ENCODE data around the gene C9orf72. TPM values are rescaled to one million over a fixed set of nuclear protein-coding genes. Genes with fewer than 3 reads are reported as not detected.

Gene C9orf72
- total and polyA plus RNA-seq, 2 of the 13 experiments (the other 11 are each of a cell fraction or from before 2014, with no cell fraction given): 3.1 to 5.9 TPM

DNA sequence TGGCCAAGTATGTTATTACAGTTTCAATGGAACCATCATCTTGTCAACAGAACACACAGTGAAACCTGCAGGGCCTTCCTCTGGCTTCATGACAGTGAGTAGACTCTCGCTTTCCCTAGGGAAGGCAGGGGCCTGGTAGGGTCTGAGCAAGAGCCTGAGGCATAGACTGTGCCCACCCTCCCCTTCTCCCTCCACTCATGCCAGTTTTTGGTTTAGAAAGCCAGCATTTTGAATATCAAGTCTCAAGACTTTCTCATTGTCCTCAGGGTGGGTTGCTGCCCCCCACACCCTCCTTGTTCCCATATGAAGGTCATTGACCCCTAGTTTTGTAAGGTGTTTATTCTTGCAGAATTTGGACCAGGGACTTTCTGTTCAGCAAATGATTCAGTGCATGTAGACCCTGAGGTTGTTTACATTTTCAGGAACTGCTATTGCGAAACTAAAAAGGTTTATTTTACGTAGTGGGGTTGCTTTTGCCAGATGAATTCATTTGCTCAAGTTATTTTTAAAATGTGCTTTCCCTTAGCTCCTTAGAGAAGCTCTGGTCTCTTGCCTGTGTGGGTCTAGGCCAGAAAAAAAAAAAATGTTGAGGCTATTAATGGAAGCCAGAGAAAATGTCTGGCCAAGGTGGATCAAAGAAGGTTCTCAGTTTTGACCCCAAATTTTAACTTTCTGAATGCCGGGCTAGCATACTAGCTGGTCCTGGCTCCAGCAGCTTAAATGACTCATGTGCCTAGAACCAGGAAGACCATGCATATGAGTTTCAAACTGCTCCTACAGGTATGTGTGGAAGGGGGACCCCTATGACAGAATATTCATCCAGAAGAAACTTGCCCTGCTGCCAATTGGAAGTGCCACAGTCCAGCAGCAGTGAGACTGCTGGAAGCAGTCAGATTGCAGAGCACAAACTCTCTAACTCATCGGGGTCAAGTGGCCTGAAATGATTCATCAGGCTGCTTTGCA, 33.5 kb downstream of the C9orf72 start (continued):
- TF ChIP-seq AKAP8 (CRISPR knock-in tag; IDR thresholded peaks at IDR 0.05) (no peak), HHEX (CRISPR knock-in tag; IDR thresholded peaks at IDR 0.05) (no peak; the same call in 1 of the 2 replicates), KAT2B (IDR thresholded peaks at IDR 0.05; ENCODE audit: borderline replicate concordance, low read depth, low read length) (no peak), TCF7 (IDR thresholded peaks at IDR 0.05; ENCODE audit: low read depth) (peak; percentile 46), ZSCAN22 (CRISPR knock-in tag; IDR thresholded peaks at IDR 0.05) (no peak), ZNF432 (CRISPR knock-in tag; IDR thresholded peaks at IDR 0.05; ENCODE audit: borderline replicate concordance) (no peak), ZNF766 (CRISPR knock-in tag; IDR thresholded peaks at IDR 0.05; ENCODE audit: borderline replicate concordance) (0 out of 2 replicates have a peak, but pooled peaks have one; percentile 52)
- TF ChIP-seq, protein P1, sequence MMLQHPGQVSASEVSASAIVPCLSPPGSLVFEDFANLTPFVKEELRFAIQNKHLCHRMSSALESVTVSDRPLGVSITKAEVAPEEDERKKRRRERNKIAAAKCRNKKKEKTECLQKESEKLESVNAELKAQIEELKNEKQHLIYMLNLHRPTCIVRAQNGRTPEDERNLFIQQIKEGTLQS (CRISPR knock-in tag; IDR thresholded peaks at IDR 0.05): no peak
- TF ChIP-seq, protein P2, sequence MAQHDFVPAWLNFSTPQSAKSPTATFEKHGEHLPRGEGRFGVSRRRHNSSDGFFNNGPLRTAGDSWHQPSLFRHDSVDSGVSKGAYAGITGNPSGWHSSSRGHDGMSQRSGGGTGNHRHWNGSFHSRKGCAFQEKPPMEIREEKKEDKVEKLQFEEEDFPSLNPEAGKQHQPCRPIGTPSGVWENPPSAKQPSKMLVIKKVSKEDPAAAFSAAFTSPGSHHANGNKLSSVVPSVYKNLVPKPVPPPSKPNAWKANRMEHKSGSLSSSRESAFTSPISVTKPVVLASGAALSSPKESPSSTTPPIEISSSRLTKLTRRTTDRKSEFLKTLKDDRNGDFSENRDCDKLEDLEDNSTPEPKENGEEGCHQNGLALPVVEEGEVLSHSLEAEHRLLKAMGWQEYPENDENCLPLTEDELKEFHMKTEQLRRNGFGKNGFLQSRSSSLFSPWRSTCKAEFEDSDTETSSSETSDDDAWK (CRISPR knock-in tag; IDR thresholded peaks at IDR 0.05): no peak
- TF ChIP-seq, protein P3, sequence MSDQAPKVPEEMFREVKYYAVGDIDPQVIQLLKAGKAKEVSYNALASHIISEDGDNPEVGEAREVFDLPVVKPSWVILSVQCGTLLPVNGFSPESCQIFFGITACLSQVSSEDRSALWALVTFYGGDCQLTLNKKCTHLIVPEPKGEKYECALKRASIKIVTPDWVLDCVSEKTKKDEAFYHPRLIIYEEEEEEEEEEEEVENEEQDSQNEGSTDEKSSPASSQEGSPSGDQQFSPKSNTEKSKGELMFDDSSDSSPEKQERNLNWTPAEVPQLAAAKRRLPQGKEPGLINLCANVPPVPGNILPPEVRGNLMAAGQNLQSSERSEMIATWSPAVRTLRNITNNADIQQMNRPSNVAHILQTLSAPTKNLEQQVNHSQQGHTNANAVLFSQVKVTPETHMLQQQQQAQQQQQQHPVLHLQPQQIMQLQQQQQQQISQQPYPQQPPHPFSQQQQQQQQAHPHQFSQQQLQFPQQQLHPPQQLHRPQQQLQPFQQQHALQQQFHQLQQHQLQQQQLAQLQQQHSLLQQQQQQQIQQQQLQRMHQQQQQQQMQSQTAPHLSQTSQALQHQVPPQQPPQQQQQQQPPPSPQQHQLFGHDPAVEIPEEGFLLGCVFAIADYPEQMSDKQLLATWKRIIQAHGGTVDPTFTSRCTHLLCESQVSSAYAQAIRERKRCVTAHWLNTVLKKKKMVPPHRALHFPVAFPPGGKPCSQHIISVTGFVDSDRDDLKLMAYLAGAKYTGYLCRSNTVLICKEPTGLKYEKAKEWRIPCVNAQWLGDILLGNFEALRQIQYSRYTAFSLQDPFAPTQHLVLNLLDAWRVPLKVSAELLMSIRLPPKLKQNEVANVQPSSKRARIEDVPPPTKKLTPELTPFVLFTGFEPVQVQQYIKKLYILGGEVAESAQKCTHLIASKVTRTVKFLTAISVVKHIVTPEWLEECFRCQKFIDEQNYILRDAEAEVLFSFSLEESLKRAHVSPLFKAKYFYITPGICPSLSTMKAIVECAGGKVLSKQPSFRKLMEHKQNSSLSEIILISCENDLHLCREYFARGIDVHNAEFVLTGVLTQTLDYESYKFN (CRISPR knock-in tag; conservative IDR thresholded peaks at IDR 0.05): peak; percentile 79
- TF ChIP-seq, protein P4, sequence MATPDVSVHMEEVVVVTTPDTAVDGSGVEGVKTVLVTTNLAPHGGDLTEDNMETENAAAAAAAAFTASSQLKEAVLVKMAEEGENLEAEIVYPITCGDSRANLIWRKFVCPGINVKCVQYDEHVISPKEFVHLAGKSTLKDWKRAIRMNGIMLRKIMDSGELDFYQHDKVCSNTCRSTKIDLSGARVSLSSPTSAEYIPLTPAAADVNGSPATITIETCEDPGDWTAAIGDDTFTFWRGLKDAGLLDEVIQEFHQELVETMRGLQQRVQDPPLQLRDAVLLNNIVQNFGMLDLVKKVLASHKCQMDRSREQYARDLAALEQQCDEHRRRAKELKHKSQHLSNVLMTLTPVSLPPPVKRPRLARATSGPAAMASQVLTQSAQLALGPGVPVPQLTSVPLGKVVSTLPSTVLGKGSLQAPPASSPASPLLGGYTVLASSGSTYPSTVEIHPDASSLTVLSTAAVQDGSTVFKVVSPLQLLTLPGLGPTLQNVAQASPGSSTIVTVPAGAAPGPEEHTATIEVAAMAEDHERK (CRISPR knock-in tag; IDR thresholded peaks at IDR 0.05; ENCODE audit: low read depth): no peak
- TF ChIP-seq, protein P5, sequence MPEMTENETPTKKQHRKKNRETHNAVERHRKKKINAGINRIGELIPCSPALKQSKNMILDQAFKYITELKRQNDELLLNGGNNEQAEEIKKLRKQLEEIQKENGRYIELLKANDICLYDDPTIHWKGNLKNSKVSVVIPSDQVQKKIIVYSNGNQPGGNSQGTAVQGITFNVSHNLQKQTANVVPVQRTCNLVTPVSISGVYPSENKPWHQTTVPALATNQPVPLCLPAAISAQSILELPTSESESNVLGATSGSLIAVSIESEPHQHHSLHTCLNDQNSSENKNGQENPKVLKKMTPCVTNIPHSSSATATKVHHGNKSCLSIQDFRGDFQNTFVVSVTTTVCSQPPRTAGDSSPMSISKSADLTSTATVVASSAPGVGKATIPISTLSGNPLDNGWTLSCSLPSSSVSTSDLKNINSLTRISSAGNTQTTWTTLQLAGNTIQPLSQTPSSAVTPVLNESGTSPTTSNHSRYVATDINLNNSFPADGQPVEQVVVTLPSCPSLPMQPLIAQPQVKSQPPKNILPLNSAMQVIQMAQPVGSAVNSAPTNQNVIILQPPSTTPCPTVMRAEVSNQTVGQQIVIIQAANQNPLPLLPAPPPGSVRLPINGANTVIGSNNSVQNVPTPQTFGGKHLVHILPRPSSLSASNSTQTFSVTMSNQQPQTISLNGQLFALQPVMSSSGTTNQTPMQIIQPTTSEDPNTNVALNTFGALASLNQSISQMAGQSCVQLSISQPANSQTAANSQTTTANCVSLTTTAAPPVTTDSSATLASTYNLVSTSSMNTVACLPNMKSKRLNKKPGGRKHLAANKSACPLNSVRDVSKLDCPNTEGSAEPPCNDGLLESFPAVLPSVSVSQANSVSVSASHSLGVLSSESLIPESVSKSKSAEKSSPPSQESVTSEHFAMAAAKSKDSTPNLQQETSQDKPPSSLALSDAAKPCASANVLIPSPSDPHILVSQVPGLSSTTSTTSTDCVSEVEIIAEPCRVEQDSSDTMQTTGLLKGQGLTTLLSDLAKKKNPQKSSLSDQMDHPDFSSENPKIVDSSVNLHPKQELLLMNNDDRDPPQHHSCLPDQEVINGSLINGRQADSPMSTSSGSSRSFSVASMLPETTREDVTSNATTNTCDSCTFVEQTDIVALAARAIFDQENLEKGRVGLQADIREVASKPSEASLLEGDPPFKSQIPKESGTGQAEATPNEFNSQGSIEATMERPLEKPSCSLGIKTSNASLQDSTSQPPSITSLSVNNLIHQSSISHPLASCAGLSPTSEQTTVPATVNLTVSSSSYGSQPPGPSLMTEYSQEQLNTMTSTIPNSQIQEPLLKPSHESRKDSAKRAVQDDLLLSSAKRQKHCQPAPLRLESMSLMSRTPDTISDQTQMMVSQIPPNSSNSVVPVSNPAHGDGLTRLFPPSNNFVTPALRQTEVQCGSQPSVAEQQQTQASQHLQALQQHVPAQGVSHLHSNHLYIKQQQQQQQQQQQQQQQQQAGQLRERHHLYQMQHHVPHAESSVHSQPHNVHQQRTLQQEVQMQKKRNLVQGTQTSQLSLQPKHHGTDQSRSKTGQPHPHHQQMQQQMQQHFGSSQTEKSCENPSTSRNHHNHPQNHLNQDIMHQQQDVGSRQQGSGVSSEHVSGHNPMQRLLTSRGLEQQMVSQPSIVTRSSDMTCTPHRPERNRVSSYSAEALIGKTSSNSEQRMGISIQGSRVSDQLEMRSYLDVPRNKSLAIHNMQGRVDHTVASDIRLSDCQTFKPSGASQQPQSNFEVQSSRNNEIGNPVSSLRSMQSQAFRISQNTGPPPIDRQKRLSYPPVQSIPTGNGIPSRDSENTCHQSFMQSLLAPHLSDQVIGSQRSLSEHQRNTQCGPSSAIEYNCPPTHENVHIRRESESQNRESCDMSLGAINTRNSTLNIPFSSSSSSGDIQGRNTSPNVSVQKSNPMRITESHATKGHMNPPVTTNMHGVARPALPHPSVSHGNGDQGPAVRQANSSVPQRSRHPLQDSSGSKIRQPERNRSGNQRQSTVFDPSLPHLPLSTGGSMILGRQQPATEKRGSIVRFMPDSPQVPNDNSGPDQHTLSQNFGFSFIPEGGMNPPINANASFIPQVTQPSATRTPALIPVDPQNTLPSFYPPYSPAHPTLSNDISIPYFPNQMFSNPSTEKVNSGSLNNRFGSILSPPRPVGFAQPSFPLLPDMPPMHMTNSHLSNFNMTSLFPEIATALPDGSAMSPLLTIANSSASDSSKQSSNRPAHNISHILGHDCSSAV (CRISPR knock-in tag; IDR thresholded peaks at IDR 0.05; ENCODE audit: borderline replicate concordance): no peak

All from HepG2 (cell line).